GM21381 (cell line): Measurements from ENCODE around the gene QPCTL.

Experiments
- ATAC-seq: cut with Tn5 transposase; IDR thresholded peaks from one replicate; pipeline ENCODE4 v1.9.1; 2021; ENCODE audit warnings: mild to moderate bottlenecking, moderate library complexity; ENCODE audit not compliant: unreplicated experiment

The QPCTL gene

DNA sequence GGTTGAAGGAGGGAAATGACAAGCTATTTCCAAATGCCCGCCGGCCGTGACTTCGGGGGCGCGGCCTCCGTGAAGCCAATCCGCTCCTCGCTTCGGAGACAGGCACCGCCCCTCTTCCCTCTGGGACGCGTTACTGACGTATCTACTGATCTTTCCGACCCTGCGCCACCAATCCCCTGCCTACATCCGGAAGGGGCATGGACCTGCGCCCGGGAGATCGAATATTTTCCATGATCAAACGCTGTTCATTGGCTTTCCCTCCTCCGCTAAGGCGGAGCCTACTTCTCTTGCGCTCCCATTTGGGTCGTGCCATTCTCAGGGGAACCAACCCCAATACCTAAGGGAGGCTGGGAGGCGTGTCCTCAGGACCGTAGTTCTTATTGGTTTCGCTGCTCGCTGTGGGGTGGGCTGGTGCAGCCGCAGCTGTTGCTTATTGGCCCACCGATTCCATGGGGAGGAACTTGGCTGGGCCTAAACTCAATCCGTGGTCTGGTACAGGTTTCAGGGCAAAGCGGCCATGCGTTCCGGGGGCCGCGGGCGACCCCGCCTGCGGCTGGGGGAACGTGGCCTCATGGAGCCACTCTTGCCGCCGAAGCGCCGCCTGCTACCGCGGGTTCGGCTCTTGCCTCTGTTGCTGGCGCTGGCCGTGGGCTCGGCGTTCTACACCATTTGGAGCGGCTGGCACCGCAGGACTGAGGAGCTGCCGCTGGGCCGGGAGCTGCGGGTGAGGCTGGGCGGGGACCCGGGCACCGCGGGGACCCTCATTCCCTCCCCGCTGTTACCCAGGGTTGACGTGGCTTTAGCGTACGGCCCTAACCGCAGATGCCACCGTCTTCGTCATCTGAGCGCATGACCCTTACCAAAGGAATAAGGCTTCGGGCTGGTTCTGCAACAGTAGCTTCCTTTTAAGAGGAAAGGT, at the start of gene QPCTL:
Gene QPCTL, plus strand, starts transcription at position 480 of the 919 bp plus-strand sequence. Its CDS starts 38 bp downstream, at position 518.
- peak; percentile 87 for ATAC-seq

DNA sequence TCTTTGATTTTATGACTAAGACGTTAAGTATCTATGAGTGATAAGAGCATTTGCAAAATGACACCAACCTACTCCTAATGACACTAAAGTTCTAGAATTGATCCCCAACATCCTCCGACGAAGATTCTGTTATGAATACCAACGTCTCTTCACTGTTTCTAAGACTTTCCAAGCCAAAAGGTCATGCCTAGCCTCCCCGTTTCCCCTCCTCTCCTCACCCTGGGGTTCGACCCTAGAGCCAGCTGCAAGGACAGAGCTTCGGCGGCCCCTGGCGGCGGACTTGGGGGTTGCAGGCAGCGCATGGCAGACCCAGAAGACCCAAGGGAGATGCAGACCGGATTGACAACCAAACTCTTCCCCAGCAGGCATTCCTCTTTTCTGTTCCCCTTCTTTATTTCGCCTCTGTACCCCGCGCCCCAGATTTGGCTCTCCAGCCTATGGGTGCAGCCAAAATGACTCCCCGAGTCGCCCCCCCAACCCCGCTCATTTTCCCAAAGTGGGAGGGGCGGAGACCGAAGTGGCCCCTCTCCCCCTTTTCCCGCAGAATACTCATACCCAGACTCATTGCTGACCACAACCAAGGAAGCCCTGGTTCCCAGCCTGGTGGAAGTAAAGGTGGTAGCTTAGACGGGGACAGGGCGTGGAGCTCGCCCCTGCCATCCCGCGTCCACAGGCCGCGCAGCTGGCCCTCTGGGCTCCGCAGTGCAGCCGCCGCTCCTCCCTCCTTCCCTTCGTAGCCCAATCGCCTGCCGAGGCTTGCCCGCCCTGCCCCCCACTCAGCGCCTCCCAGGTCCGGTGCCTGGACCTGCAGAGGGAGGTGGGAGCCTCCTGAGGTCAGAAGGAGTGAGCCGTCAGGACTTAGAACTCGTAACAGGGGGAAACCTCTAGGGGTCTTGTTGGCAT, 49.2 kb upstream of the QPCTL start:
- no peak for ATAC-seq

DNA sequence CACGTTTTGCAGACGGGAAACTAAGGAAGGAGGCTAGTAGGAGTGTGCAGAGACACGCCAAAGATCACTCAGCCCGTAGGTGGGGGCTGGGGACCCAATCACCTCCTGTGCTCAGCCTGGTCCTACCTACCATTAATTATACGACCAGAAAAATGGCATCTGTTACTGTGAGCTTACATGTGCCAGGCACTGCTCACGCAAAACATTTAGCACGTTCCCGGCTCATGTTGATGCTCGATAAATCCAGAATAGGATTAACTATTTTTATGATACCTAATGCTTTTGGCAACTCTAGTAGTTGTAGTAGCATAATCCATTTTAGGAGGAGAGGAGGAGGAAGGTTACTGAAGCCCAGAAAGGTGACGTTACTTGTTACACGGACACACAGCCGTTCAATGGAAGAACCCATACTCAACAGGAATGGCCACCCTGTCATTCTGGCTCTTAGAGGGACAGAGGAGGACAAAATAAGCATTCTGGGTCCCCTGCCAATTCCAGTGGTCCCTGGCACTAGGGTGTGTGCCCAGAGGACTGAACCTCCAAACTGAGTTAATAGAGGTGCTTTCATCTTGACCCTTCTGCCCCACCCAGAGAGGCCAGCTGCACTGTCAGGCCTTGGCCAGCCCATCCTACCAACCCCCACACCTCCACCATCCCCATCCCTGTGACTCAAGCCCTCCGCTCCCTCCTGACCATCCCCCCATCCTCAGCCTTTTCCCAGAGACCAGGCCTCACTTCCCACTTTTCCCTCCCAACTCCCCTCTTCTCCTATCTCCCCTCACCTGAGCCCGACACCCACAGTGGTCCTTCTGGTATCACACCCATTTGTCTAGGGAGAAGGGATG, 48.3 kb upstream of the QPCTL start:
- no peak for ATAC-seq

DNA sequence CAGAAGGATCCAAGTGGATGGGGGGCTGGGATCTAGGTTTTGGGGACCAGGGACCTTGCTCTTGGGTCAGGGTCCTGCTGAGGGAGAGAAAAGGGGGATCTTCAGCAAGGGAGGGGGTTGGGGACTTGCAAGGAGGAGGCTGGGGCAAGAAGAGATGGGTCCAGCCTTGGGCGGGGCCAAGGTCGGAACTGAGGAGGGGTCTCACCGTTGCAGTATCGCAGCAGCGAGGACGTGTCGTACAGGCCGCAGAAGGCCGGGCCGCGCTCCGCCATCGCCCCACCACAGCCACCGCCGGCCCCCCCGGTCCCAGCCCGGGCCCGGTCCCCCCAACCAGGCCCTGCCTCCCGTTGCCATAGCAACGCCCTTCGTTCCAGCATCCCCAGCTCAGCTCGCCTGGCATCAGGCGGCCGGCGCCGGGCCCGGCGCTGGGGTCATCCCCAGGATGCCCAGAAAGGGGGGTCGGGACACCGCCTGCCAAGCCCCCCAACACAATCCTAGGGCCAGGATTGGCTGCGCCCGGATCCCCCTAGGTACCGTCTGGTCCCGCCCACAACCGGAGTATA, 47.3 kb upstream of the QPCTL start:
- no peak for ATAC-seq

DNA sequence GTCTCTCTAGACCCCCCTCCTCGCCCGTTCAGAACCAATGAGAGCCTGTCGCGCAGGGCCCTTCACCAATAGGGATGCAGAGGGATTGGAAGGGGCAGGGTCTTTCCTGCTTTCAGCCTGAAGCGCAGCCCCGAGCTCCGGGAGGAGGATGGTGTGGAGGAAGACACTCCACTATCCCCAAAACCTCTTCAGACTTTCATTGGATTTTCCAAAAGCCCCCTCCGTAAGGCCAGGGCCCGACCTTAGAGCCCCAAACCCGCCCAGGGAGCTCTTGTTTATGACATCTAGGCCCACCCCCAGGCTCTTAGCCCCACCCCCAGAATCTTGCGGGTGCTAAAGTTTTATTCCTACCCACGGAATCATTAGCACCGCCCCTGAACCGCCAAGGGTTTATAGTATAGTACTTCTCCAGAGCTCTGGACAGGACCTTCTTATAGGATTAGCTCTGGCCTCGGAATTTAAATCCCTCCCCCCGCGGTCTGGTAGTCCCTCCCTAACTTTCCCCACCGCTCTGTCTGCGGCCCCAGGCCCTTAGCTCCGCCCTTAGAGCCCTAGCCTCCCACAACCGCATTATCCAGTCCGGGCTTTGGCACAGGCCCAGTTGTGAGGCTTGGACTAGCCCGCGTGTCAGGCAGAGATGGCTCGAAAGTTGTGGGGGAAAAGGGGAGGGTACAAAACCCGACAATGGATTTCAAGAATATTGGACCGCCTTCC, 46.7 kb upstream of the QPCTL start:
- no peak for ATAC-seq

DNA sequence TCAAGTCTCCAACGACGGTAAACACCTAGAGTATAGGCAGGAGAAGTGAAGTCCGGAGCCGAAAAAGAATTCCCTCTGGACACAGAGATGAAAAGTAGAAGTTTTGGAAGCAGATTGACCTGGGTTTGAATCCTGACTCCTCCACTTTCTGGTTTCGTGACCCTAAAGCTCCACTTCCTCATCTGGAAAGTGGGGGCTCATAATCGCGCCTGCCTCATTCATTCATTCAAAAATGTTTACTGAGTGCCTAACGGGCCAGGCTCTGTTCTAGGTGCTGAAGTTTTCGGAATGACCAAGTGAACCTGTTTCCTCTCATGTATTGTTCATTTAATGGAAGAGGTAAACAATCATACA, 46.1 kb upstream of the QPCTL start:
- ATAC-seq = no peak

DNA sequence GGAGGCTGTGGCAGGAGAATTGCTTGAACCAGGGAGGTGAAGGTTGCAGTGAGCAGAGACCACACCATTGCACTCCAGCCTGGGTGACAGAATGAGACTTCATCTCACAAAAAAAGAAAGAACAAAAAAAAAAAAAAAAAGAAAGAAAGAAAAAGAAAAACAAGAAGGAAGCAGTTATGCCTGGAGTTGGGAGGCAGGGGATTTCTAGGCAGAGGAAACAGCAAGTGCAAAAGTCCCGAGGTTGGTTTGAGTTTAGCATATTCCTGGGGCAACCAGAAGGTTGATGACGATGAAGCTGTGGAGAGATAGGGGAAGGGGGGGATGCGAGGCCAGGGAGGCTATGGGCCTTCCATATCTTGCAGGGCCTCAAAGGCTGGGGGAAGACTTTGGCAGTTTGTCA, 41.7 kb upstream of the QPCTL start:
- ATAC-seq = no peak

DNA sequence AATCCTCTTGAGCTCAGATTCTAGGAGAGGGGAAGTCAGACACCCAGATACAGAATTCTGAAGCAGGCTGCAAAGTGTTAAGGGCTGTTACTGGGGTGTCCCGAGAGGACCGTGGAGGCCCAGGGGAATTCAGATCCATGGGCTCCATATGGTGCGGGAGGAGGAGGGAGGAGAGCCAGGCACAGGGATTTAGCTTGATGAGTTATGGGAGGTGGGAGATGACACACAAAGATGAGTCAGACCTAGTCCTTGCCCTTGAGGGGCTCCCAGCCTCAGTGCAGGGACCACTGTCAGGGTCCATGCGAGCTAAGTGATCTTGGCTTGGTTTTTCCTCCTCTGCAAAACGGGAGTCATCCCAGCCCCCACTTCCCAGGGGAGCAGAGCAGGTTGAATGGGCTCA, 38.8 kb upstream of the QPCTL start:
- ATAC-seq = no peak

DNA sequence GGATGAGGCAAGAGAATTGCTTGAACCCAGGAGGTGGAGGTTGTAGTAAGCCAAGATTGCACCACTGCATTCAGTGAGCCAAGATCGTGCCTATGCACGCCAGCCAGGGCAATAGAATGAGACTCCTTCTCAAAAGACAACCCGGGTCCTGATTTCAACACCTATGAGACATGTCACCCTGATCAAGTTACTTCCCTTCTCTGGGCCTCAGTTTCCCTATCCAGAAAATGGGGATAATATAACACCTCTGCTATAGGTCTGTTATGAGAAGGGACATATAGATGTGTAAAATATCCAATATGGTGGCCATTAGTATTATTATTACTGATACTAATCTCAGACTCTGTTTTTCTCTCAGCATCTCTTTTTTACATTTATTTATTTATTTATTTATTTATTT, 37.4 kb upstream of the QPCTL start:
- no peak for ATAC-seq

DNA sequence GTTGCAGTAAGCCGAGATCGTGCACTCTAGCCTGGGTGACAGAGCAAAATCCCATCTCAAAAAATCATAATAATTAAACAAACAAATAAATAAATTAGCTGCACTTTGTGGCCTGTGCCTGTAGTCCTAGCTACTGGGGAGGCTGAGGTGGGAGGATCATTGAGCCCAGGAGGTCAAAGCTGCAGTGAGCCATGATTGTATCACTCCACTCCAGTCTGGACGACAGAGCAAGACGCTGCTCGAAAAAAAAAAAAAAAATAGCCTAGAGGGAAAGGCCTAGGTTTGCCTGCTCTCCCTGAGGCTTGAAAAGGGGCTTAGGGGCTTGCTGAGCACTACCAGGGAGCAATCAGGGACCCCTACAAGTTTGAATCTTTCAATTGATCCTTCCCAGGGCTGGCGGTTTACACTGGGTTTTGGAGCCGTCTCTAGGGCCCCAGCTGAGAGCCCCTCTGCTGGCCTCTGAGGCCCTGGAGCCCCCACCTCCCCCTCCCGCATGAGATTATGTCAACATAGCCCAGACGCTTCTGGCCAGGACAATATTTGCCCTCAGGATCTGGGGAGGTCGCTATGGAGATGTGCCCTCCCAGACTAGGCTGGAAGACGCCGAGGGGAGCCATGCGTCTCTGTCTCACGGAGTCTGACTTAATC, 34.8 kb upstream of the QPCTL start:
- no peak for ATAC-seq

DNA sequence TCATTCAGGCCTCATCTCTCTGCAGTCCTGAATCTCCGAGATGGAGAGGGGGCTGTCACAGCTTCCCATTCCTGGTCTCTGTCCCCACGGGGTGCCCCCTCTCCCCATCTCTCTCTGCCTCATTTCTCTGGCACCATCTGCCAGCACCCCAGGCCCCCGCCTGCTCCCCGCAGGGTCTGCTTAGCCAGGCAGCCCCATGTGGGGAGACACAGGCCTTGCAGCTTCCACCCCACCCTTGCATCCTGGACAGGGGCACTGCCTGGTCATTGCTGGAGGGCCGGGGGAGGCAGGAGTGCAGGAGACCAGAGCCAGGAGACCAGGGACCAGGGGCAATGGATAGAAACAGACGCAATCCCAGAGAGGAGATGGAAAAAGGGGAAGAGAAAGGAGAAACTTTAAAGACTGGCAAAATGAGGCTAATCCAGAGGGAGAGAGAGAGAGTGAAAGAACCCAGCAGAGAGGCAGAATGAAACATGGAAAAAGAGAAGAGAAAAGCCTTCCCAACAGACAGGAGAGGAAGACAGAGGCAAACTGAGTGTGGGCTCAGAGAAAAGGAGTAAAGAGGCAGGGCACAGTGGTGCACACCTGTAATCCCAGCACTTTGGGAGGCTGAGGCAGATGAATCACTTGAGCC, 33.3 kb upstream of the QPCTL start:
- ATAC-seq = no peak

DNA sequence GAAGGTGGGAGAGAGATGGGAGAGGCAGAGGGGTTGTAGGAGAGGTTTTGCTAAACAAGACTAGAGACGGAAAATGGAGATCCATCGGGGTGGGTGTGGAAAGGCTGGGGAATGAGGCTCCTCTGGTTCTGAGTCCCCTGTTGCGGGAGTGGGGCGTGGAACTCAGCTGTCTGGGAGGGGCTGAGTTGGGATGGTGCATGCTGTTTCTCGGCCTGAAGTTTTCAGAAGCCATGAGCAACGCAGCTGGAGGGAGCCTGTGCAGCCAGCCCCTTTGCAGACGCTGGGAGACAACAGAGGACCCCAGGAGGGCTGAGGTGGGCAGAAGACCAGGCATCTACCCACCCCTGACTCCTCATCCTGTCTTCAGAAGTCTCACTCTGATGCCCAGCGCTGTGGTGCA, 31.8 kb upstream of the QPCTL start:
- no peak for ATAC-seq

DNA sequence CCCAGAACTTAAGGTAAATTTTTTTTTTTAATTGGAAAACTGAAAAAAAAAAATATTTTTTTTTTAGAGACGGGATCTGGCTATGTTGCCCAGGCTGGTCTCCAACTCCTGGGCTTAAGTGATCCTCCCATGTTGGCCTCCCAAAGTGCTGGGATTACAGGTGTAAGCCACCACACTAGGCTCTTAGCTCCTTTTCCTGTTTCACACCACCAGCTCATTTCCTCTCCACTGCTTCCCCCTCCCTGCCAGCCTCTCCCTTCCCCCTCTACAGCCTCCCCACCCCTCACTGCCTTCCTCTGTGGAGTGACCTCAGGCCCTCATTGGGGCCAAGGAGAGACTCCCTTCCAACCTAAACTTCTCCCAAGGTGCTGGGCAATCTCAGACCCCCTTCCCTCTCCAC, 28.7 kb upstream of the QPCTL start:
- ATAC-seq = no peak

DNA sequence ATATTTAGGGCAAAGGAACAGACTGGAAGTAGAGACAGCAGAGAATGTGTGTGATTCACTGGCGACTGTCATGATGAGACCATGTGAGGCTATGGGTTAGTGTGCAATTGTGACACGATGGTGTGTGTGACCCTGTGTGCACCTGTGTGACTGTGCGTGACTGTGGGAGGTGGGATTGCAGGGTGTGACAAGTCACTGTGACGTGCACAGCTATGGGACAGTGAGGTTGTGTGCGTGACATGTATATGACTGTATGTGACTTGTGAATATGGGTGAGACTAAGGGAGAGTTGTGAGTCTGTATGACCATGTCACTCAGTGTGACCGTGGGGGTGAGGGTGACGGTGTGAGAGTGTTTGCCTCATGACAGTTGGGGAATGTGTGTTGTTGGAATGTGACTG, 27.9 kb upstream of the QPCTL start:
- no peak for ATAC-seq

DNA sequence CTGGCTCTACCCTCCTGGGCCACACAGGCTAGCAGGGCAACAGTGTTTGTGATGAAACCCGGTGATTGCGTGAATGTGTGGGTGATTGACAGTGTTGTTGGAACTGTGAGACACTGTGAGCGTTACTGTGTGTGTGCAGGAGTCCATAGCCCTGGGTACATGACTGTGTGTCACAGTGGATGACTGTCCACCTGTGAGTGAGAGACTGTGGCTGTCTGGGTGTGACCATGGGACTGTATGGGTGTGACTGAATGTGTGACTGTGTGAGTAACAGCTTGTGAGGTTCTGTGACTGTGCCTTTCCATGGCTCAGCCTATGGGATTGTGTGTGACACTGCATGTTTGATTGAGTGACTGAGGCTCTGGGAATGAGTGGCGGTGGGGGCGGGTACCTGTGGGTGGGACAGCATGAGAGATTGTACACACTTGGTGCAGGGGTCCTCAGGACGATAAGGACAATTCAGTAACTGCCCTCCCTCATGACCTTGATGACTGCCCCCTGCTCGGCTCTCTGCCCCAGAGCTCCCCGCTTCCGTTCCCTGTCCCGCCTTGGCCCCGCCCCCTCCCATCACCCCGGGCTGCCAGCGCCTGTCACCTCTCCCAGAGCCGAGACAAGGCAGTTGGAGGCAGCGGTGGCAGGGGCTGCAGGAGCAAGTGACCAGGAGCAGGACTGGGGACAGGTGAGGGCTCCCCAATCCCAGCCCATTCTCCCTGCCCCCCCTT, 24.7 kb upstream of the QPCTL start, which contains the start of gene GIPR:
Gene GIPR, plus strand, starts transcription at position 602 of the 722 bp plus-strand sequence. CDS start 1,300 bp downstream, outside the sequence.
- ATAC-seq = no peak

DNA sequence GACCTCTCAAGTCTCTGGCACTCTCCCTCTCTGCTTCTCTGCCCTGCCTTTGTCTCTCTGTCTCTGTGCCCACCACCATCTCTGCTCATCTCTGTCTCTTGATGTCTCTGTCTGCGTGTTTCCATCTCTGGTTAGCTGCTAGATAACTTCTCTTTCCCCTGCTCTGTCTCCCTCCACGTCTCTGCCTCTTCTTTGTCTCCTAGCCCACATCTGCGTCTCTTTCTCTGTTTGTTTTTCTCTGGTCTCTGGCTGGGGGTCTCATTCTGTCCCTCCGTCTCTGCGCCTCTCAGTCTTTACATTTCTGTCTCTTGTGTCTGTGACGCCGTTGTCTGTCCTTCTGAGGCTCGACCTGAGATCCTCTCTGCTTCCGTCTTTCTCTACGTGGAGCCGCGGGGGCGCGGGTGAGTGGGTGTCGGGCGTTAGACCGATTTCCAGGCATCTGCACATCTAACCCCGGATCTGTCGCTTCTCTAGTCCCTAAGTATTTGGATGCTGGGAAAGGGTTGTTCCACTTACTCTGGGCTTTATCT, 24.1 kb upstream of the QPCTL start:
- ATAC-seq = no peak

DNA sequence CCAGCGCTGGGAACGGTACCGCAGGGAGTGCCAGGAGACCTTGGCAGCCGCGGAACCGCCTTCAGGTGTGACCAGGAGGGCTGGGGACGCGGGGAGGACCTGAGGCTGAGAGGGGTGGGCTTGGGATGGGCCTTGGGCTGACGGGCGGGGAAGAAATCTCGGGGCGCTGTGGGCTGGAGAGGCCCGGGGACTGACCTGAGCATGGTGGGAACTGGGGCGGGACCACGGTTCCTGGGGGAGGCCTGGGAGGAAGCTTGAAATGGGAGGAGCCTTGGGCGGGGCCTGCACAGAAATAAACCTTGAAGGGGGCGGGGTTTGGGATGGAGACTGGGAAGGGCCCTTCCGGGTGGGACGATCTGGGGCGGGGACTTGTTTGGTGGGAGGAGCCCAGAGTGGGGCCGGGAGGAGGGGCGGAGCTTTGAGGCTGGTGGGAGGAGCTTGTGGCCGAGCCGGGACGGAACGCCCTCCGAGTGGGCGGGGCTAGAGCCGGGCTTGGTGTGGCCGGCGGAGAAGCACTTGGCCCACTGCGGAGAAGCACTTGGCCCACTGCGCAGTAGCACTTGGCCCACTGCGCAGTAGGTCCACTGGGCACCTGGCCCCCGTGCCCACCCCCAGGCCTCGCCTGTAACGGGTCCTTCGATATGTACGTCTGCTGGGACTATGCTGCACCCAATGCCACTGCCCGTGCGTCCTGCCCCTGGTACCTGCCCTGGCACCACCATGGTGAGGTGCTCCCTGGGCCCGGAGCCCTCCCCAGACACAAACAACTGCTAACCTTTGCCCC, 21.6 kb upstream of the QPCTL start:
- ATAC-seq = peak; percentile 48
